Fibroblast of villous mesenchyme (primary cell): ENCODE data around the gene NR2F1. TPM values are rescaled to one million over a fixed set of nuclear protein-coding genes. Genes with fewer than 3 reads are reported as not detected.

ENCODE experiments used
- DNase-seq: peaks from one replicate; pipeline ENCODE4 v3.0.0-alpha.2; 2010; ENCODE audit warnings: low read depth
- H3K4me3 ChIP-seq: 2 replicates; pipeline ENCODE4 v1.5.1; 2011; ENCODE audit warnings: low read depth, mild to moderate bottlenecking, low read length
- CTCF ChIP-seq: IDR thresholded peaks from 2 replicates; pipeline ENCODE4 v1.5.1; 2012; ENCODE audit warnings: low read depth, mild to moderate bottlenecking, low read length; ENCODE audit not compliant: insufficient read depth
- total RNA-seq: library from RNA; depleted of rRNA; stranded (reverse); fragments of >200 nt; gene quantifications from 2 replicates; pipeline ENCODE4 v1.2.3, GENCODE V29; 2012

Gene NR2F1
- total RNA-seq, 1 donor: 29.8 TPM

- peak; percentile 61 for DNase-seq
- H3K4me3 ChIP-seq: peak overlapping the region; percentile 10
- peak; percentile 58 for TF ChIP-seq CTCF
Observed at GRCh38 chr5:93607367-93608258, 24.6 kb downstream of the NR2F1 start.

- no peak for DNase-seq
- TF ChIP-seq CTCF: no peak
- no peak overlapping the region for H3K4me3 ChIP-seq
Observed at GRCh38 chr5:93608855-93609254, 25.8 kb downstream of the NR2F1 start.

- no peak overlapping the region for H3K4me3 ChIP-seq
- TF ChIP-seq CTCF: no peak
- no peak for DNase-seq
Observed at GRCh38 chr5:93609762-93610161, 26.7 kb downstream of the NR2F1 start.

- no peak for DNase-seq
- TF ChIP-seq CTCF: no peak
- H3K4me3 ChIP-seq: no peak overlapping the region
Observed at GRCh38 chr5:93610581-93611272, 27.7 kb downstream of the NR2F1 start.

- peak overlapping the region; percentile 24 for H3K4me3 ChIP-seq
- no peak for DNase-seq
- TF ChIP-seq CTCF: no peak
Observed at GRCh38 chr5:93611273-93611975, 28.4 kb downstream of the NR2F1 start.

- TF ChIP-seq CTCF: no peak
- H3K4me3 ChIP-seq: peak overlapping the region; percentile 24
- DNase-seq: no peak
Observed at GRCh38 chr5:93611976-93612854, 29.2 kb downstream of the NR2F1 start.
